GM21390 (cell line): Measurements from ENCODE around the gene MTA1.
A peak's percentile ranks its signal among the peaks of the same experiment; 100 is the strongest.

Experiments
- ATAC-seq: cut with Tn5 transposase; IDR thresholded peaks from one replicate; pipeline ENCODE4 v1.9.1; 2021; ENCODE audit not compliant: unreplicated experiment

The MTA1 gene

GRCh38 chr14:105474483-105475268 is 55.0 kb downstream of the MTA1 start, which contains the start of gene CRIP2:
CRIP2 (plus strand) TSS chr14:105474821; CDS start chr14:105474863, 42 bp downstream.
- ATAC-seq = no peak

- ATAC-seq = no peak
These were observed 55.9 kb downstream of the MTA1 start for GRCh38 chr14:105475269-105476096.

- ATAC-seq = no peak
These were observed 56.6 kb downstream of the MTA1 start for GRCh38 chr14:105476097-105476830.

- no peak for ATAC-seq
These were observed 57.4 kb downstream of the MTA1 start for GRCh38 chr14:105476831-105477659.

- ATAC-seq = no peak
These were observed 58.2 kb downstream of the MTA1 start for GRCh38 chr14:105477660-105478397.

- ATAC-seq = no peak
These were observed 59.0 kb downstream of the MTA1 start for GRCh38 chr14:105478398-105479251.

- ATAC-seq = no peak
These were observed 60.0 kb downstream of the MTA1 start for GRCh38 chr14:105479431-105480158.

- no peak for ATAC-seq
These were observed 60.6 kb downstream of the MTA1 start for GRCh38 chr14:105480199-105480746.

GRCh38 chr14:105480807-105481801 is 61.5 kb downstream of the MTA1 start:
- ATAC-seq = peak; percentile 50

GRCh38 chr14:105481886-105482457 is 62.3 kb downstream of the MTA1 start:
- peak; percentile 45 for ATAC-seq

GRCh38 chr14:105482486-105483110 is 63.0 kb downstream of the MTA1 start:
- no peak for ATAC-seq

GRCh38 chr14:105483300-105484068 is 63.9 kb downstream of the MTA1 start:
- ATAC-seq = no peak

GRCh38 chr14:105484069-105484996 is 64.7 kb downstream of the MTA1 start:
- ATAC-seq = no peak

- no peak for ATAC-seq
These were observed 65.4 kb downstream of the MTA1 start for GRCh38 chr14:105484997-105485393.
